ENCODE measurements around the gene CNFN. TPM values are rescaled to one million over a fixed set of nuclear protein-coding genes. Genes with fewer than 3 reads are reported as not detected.

The CNFN gene
- total RNA-seq, 2 experiments from 2014 or later: 0.95 TPM; not detected in 1

- POLR2A ChIA-PET: no interaction called here
- TF ChIP-seq EZH2phosphoT487 (IDR thresholded peaks at IDR 0.05; ENCODE audit: borderline replicate concordance, low read depth, low read length) (no peak), CTCF (conservative IDR thresholded peaks at IDR 0.05; ENCODE audit: low read length) (no peak)
- no peaks in the 10 kb centered on the region; the same call in 1 of the 2 replicates for H3K36me3 ChIP-seq (ENCODE audit: insufficient read depth, low read length)
- no peaks in the 10 kb centered on the region for H3K79me2 ChIP-seq (ENCODE audit: insufficient read depth, low read depth, low read length)
- DNase-seq (ENCODE audit: low spot score): no peak
- intact Hi-C loops (cut with micrococcal nuclease; ENCODE audit: unreplicated experiment): no loop called here
- H3K27ac ChIP-seq (ENCODE audit: low read depth, low read length, poor library complexity, severe bottlenecking): no peak overlapping the region
- no peak overlapping the region for H3K4me3 ChIP-seq (ENCODE audit: low read depth, low read length, poor library complexity, severe bottlenecking)
- peaks cover 7% of the 10 kb centered on the region for H3K4me1 ChIP-seq (ENCODE audit: insufficient read depth, low read length, poor library complexity, severe bottlenecking)
- H4K20me1 ChIP-seq (ENCODE audit: insufficient read depth, low read length): no peaks in the 10 kb centered on the region
- no peak overlapping the region for H3K4me2 ChIP-seq (ENCODE audit: low read length)
- H3K9me3 ChIP-seq (ENCODE audit: low read length): no peaks in the 10 kb centered on the region
- CTCF ChIA-PET (ENCODE audit: unreplicated experiment): no interaction called here
- no peaks in the 10 kb centered on the region for H3K9me2 ChIP-seq (ENCODE audit: insufficient read depth, low read length)
- H2AFZ ChIP-seq (ENCODE audit: low read length): no peak overlapping the region
- BruUV-seq (replicated peaks): no TSS peak
These were observed 20.0 kb downstream of the CNFN start for GRCh38 chr19:42370068-42370520.

GRCh38 chr19:42369433-42370067 is 20.5 kb downstream of the CNFN start:
- CTCF ChIA-PET (ENCODE audit: unreplicated experiment): no interaction called here
- Histone ChIP-seq H3K27ac (ENCODE audit: low read depth, low read length, poor library complexity, severe bottlenecking) (no peak overlapping the region), H3K4me1 (ENCODE audit: insufficient read depth, low read length, poor library complexity, severe bottlenecking) (peaks cover 7% of the 10 kb centered on the region), H3K9me2 (ENCODE audit: insufficient read depth, low read length) (no peaks in the 10 kb centered on the region), H3K4me3 (ENCODE audit: low read depth, low read length, poor library complexity, severe bottlenecking) (no peak overlapping the region), H2AFZ (ENCODE audit: low read length) (no peak overlapping the region), H3K36me3 (ENCODE audit: insufficient read depth, low read length) (peaks cover 4% of the 10 kb centered on the region), H3K4me2 (ENCODE audit: low read length) (no peak overlapping the region), H3K9me3 (ENCODE audit: low read length) (peaks cover 2% of the 10 kb centered on the region; the same call in 1 of the 2 replicates), H3K79me2 (ENCODE audit: insufficient read depth, low read depth, low read length) (no peaks in the 10 kb centered on the region), H4K20me1 (ENCODE audit: insufficient read depth, low read length) (no peaks in the 10 kb centered on the region)
- TF ChIP-seq EZH2phosphoT487 (IDR thresholded peaks at IDR 0.05; ENCODE audit: borderline replicate concordance, low read depth, low read length): no peak
- TF ChIP-seq CTCF (conservative IDR thresholded peaks at IDR 0.05; ENCODE audit: low read length): no peak
- no peak for DNase-seq (ENCODE audit: low spot score)
- POLR2A ChIA-PET: no interaction called here
- BruUV-seq (replicated peaks): no TSS peak
- intact Hi-C loops (cut with micrococcal nuclease; ENCODE audit: unreplicated experiment): no loop called here

GRCh38 chr19:42368765-42369164 is 21.3 kb downstream of the CNFN start:
- H3K9me2 ChIP-seq (ENCODE audit: insufficient read depth, low read length): no peaks in the 10 kb centered on the region
- CTCF ChIA-PET (ENCODE audit: unreplicated experiment): no interaction called here
- H3K27ac ChIP-seq (ENCODE audit: low read depth, low read length, poor library complexity, severe bottlenecking): no peak overlapping the region
- POLR2A ChIA-PET: no interaction called here
- peaks cover 11% of the 10 kb centered on the region for H3K36me3 ChIP-seq (ENCODE audit: insufficient read depth, low read length)
- no TSS peak for BruUV-seq (replicated peaks)
- H3K4me2 ChIP-seq (ENCODE audit: low read length): no peak overlapping the region
- TF ChIP-seq CTCF (conservative IDR thresholded peaks at IDR 0.05; ENCODE audit: low read length): no peak
- H3K4me1 ChIP-seq (ENCODE audit: insufficient read depth, low read length, poor library complexity, severe bottlenecking): peaks cover 9% of the 10 kb centered on the region
- no peaks in the 10 kb centered on the region for H4K20me1 ChIP-seq (ENCODE audit: insufficient read depth, low read length)
- H3K4me3 ChIP-seq (ENCODE audit: low read depth, low read length, poor library complexity, severe bottlenecking): no peak overlapping the region
- H3K9me3 ChIP-seq (ENCODE audit: low read length): peaks cover 10% of the 10 kb centered on the region
- intact Hi-C loops (cut with micrococcal nuclease; ENCODE audit: unreplicated experiment): no loop called here
- H3K79me2 ChIP-seq (ENCODE audit: insufficient read depth, low read depth, low read length): no peaks in the 10 kb centered on the region
- H2AFZ ChIP-seq (ENCODE audit: low read length): no peak overlapping the region
- DNase-seq (ENCODE audit: low spot score): no peak
